Forelimb muscle (tissue), 1 donor: ENCODE results near the gene PCLAF. TPM values are rescaled to one million over a fixed set of nuclear protein-coding genes. Genes with fewer than 3 reads are reported as not detected.
"Not testable (repeated sequence)": the region's sequence is repeated elsewhere in the genome, so short reads cannot be mapped to it uniquely, and the experiment has no call there.

ENCODE experiments used
- DNase-seq: peaks from one replicate; pipeline ENCODE4 v3.0.0-alpha.2; 2013; ENCODE audit warnings: low read depth
- polyA plus RNA-seq: library from polyadenylated mRNA; unstranded; fragments of 120-200 nt; gene quantifications from one replicate; pipeline ENCODE4 v1.2.1, GENCODE V29; 2013; ENCODE audit not compliant: insufficient read length

The PCLAF gene
- polyA plus RNA-seq, 1 donor = 27.1 TPM

DNA sequence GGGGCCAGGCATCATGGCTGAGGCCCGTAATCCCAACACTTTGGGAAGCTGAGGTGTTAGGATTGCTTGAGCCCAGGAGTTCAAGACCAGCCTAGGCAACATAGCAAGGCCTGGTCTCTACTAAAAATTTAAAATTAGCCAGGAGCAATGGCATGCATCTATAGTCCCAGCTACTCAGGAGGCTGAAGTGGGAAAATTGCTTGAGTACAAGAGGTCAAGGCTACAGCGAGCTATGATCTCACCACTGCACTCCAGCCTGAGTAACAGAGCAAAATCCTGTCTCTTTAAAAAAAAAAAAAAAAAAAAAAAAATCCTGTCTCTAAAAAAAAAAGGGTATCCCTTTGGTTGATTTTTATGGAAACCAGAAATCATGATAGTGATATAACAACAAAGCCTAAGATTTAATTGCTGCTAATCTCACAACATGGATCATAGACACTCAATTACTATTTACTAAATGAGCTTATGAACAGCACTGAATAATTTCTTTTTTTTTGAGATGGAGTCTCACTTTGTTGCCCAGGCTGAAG, 12.1 kb downstream of the PCLAF start:
- DNase-seq = no peak

DNA sequence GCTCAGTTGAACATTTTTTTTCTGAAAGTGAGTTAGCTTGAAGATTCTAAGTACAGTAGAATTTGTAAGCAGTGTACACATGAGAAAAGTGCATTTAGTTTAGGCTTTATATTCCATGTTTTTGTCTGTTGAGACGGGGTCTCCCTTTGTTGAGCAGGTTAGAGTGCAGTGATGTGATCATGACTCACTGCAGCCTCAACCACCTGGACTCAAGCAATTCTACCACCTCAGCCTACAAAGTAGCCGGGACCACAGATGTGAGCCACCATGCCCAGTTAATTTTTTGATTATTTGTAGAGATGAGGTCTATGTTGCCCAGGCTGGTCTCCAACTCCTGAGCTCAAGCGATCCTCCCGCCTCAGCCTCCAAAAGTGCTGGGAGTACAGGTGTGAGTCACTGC, 20.0 kb downstream of the PCLAF start:
- DNase-seq = no peak

- DNase-seq = no peak
Measured at GRCh38 chr15:64356710-64357040, 24.6 kb downstream of the PCLAF start.

GRCh38 chr15:64355944-64356709, 25.1 kb downstream of the PCLAF start, which contains the start of gene CSNK1G1:
Gene CSNK1G1, minus strand, starts transcription at chr15:64356173. Its CDS starts 55,674 bp downstream, at chr15:64300499.
- DNase-seq = peak; percentile 95

- DNase-seq = no peak
Measured at GRCh38 chr15:64355348-64355943, 25.8 kb downstream of the PCLAF start.

GRCh38 chr15:64354688-64355344, 26.4 kb downstream of the PCLAF start:
- no peak for DNase-seq

GRCh38 chr15:64351265-64351664, 30.0 kb downstream of the PCLAF start:
- DNase-seq = no peak

GRCh38 chr15:64349375-64349774, 31.9 kb downstream of the PCLAF start:
- DNase-seq = no peak

GRCh38 chr15:64348455-64348854, 32.8 kb downstream of the PCLAF start:
- DNase-seq = no peak

DNA sequence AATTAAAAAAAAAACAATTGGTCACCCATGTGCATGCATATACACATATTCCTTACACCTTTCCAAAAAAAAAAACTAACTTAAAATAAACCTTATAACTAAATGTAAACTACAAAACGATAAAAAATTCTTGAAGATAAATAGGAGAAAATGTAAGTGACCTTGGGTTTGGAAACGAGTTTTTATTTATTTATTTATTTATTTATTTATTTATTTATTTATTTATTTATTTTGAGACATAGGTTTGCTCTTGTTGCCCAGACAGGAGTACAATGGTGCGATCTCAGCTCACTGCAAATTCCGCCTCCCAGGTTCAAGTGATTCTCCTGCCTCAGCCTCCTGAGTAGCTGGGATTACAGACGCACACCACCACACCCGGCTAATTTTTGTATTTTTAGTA, 35.0 kb downstream of the PCLAF start:
- not testable (repeated sequence) for DNase-seq

GRCh38 chr15:64344651-64345294, 36.5 kb downstream of the PCLAF start:
- DNase-seq = no peak

DNA sequence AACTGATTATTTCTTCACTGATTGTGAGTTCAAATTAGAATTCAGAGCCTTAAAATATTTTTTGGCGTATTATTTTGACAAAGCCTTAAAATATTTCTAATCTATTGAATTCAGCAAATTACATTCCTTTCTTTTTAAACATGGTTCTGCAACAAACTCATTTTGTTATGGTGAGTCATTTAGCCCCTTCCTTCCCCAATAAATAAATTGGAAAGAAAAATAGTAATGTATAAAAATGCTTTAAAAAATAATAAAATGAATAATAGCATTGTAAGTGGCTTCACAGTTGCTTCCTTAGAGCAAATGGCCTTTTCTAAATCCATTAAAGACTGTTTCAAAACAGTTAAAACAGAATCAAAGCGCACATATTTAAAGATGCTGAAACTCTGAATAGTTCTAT, 37.4 kb downstream of the PCLAF start:
- no peak for DNase-seq

DNA sequence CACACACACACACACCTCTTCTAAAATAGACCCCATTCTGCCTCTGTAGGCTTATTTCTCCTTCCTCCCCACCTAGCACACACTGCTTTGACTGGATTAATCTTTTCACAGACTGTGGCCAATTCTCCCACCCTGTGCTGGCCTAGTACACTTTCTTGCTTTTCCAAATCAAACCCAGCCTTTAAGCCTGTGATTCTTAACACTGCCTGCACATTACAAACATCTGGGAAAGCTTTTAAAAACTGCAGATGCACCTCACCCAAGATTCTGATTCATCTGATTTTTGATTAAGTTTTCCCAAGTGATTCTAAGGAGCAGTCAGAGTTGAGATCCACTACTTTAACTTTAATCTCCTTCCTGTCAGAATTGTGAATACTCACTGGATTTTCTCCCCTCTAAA, 38.0 kb downstream of the PCLAF start:
- no peak for DNase-seq

DNA sequence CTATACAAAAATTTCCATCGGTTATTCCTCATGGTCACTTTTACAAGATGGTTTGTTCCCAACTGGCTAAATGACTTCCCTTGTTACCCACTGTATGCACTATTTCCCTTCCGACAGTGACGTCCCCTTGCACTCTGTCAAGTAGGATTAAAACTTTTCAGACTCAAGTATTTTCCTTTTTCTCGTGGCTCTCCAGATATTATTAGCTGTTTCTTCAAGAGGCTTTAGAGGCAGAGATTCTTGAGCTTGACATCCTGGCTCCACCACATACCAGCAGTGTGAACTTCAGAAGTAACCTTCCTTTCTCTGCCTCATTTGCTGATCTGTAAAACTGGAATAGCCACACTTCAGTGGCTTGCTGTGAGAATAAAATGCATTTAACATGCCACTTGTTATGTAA, 39.3 kb downstream of the PCLAF start:
- DNase-seq = no peak

GRCh38 chr15:64340355-64340754, 40.9 kb downstream of the PCLAF start:
- DNase-seq = no peak

- no peak for DNase-seq
Measured at GRCh38 chr15:64337761-64338160, 43.5 kb downstream of the PCLAF start.

GRCh38 chr15:64333986-64334929, 47.0 kb downstream of the PCLAF start:
- no peak for DNase-seq

- DNase-seq = no peak
Measured at GRCh38 chr15:64333516-64333915, 47.7 kb downstream of the PCLAF start.

- DNase-seq = not testable (repeated sequence)
Measured at GRCh38 chr15:64331668-64332067, 49.6 kb downstream of the PCLAF start.

GRCh38 chr15:64326975-64327374, 54.3 kb downstream of the PCLAF start:
- DNase-seq = not testable (repeated sequence)

GRCh38 chr15:64326458-64326857, 54.8 kb downstream of the PCLAF start:
- not testable (repeated sequence) for DNase-seq
